K562 (cell line): ENCODE results near the gene PCCA.

Experiments used
- ADNP ChIP-seq: fragments of 200-800 bp; sonication (Bioruptor generic); IDR thresholded peaks from 2 replicates; pipeline ENCODE4 v1.6.1; 2016; ENCODE audit warnings: missing genetic modification characterization, missing compliant biosample characterization
- ARID2 ChIP-seq: fragments of 450-650 bp; IDR thresholded peaks from 2 replicates; pipeline ENCODE4 v1.6.1; 2017; ENCODE audit warnings: antibody characterized with exemption, mild to moderate bottlenecking
- GMEB1 ChIP-seq: fragments of 250-450 bp; sonication (Bioruptor Pico); IDR thresholded peaks from 2 replicates; pipeline ENCODE4 v1.4.0; 2020; ENCODE audit warnings: mild to moderate bottlenecking
- NFYB ChIP-seq: IDR thresholded peaks from 2 replicates; pipeline ENCODE4 v1.6.1; 2011; ENCODE audit warnings: mild to moderate bottlenecking, moderate library complexity; ENCODE audit not compliant: insufficient read length; ENCODE audit errors: extremely low read depth
- TCF7 ChIP-seq: sonication (generic); IDR thresholded peaks from 2 replicates; pipeline ENCODE4 v1.6.1; 2016; ENCODE audit warnings: antibody characterized with exemption, borderline replicate concordance
- U2AF1 ChIP-seq: fragments of 200-400 bp; formaldehyde crosslinking; optimal IDR thresholded peaks from 2 replicates; pipeline ENCODE3; 2017; ENCODE audit warnings: mild to moderate bottlenecking, low read depth, low read length, moderate library complexity
- YBX1 ChIP-seq: fragments of 450-650 bp; IDR thresholded peaks from 2 replicates; pipeline ENCODE4 v1.7.1; 2016; ENCODE audit warnings: mild to moderate bottlenecking

DNA sequence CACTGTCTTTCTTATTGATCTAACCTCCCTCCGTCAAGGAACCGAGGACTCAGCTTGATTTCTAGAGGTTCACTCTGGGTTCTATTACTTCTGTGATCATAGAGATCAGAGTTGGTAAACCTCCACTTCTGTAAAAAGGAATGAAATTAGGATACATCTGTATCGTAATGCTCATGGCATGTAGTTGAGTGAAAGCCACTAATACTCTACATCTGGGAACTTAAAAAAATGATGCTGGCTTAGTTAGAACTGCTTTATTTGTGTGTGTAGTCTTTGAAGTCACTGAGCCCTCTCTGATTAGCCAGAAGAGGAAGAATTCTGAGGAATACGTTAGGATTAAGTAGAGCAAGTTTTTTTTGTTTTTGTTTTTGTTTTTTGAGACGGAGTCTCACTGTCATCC, 358.9 kb downstream of the PCCA start:
- TF ChIP-seq ADNP (tag) (no peak), YBX1 (no peak), TCF7 (no peak), GMEB1 (CRISPR knock-in tag) (no peak), NFYB (no peak), U2AF1 (no peak), ARID2 (no peak)
